Esophagus squamous epithelium (tissue), 4 donors: ENCODE data around the gene MGAT5.

Source experiments
- CTCF ChIP-seq, 6 experiments: fragments of 450-650 bp in 4 of 6; fragments of 200-600 bp in 2 of 6; sonication (generic) in 2 of 6; IDR thresholded peaks; one replicate each; pipeline ENCODE4 v1.5.1; 2016 to 2019; ENCODE audit warnings: antibody characterized with exemption in 6 of 6, mild to moderate bottlenecking in 4 of 6, moderate library complexity in 4 of 6
- POLR2A ChIP-seq, 4 donors: fragments of 450-650 bp; IDR thresholded peaks; one replicate each; pipeline ENCODE4 v1.6.1; 2017; ENCODE audit warnings: antibody characterized with exemption in 4 of 4, mild to moderate bottlenecking in 4 of 4, moderate library complexity in 3 of 4

- TF ChIP-seq POLR2A (IDR thresholded peaks at IDR 0.05) (no peak), CTCF (IDR thresholded peaks at IDR 0.05) (no peak)
Measured at GRCh38 chr2:134397146-134397896, 143.4 kb downstream of the MGAT5 start.
